Omental fat pad (tissue), 4 donors: Measurements from ENCODE around the gene SDK1. TPM values are rescaled to one million over a fixed set of nuclear protein-coding genes. Genes with fewer than 3 reads are reported as not detected.

Source experiments
- ATAC-seq: fragments of 150-250 bp; one replicate; pipeline ENCODE4 v1.9.1; 2016; ENCODE audit warnings: mild to moderate bottlenecking, moderate library complexity; ENCODE audit not compliant: low FRiP score
- DNase-seq: peaks from one replicate; pipeline ENCODE4 v3.0.0-alpha.2; 2019; ENCODE audit warnings: low spot score
- total RNA-seq, 4 donors: library from RNA; depleted of rRNA; stranded (reverse); fragments of >200 nt; gene quantifications; one replicate each; pipeline ENCODE4 v1.1.0, GENCODE V29; 2016
- TF ChIP-seq, protein P1 (sequence below), 3 donors: fragments of 450-650 bp; IDR thresholded peaks; one replicate each; pipeline ENCODE4 v1.5.1; 2016 to 2017; ENCODE audit warnings: antibody characterized with exemption in 3 of 3, mild to moderate bottlenecking in 3 of 3, moderate library complexity in 2 of 3

SDK1 gene
- total RNA-seq, 4 donors from 2014 or later: 2.5 to 14.7 (median 5.4) TPM

DNA sequence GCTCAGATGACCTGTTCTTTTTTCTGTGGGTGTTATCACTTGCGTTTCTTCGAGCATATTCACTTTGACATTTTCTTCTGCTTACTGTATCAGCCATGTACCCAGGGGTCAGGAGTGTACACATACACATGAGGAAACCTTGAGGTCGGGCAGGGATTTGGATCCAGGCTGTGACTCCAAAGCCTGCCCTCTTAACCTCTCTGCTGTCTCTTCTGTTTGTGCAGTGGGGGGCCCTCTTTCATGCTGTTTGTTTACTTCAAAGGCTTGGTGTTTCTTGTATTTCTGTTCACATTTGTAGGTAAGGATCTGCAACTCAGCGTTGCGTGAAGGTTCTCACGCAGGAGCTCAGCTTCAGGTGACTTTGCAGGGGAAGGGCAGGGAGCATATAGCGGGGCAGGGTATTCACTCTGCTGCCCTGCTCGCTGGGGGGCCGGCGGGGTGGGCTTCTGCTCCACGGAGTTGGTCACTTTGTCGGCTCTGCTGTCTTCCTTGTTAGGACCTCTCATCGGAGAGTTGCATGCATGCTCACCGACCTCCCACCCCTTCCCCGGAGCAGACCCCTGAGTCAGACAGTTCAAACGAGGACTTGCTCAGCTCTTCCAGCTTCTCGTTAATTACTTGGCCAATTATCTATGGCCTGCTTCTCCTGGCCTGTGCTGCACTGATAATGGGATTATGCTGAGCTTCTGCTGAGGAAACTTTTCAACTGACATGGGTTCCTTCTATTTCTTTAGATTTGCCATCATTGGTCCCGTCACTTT is 77.5 kb downstream of the SDK1 start:
- ATAC-seq (no peak), DNase-seq (no peak)
- TF ChIP-seq, protein P1, sequence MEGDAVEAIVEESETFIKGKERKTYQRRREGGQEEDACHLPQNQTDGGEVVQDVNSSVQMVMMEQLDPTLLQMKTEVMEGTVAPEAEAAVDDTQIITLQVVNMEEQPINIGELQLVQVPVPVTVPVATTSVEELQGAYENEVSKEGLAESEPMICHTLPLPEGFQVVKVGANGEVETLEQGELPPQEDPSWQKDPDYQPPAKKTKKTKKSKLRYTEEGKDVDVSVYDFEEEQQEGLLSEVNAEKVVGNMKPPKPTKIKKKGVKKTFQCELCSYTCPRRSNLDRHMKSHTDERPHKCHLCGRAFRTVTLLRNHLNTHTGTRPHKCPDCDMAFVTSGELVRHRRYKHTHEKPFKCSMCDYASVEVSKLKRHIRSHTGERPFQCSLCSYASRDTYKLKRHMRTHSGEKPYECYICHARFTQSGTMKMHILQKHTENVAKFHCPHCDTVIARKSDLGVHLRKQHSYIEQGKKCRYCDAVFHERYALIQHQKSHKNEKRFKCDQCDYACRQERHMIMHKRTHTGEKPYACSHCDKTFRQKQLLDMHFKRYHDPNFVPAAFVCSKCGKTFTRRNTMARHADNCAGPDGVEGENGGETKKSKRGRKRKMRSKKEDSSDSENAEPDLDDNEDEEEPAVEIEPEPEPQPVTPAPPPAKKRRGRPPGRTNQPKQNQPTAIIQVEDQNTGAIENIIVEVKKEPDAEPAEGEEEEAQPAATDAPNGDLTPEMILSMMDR (IDR thresholded peaks at IDR 0.05): no peak

DNA sequence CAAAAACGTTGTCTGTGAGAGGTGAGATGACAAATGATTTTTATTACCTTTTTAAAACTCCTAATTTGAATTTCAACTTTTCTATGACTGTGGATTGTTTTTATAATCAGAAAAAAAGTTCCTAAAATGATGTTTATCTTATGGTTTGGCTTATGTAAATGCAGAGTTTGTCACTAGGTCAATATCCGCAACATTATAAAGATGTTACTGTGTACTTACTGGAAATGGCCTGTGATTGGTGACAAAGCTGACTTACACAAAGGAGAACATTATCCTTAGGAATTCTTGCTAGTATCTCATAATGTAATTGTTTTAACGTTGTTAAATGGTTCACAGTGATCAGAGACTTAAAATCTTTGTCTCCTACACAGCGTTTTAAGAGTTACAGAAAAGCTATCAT is 79.0 kb downstream of the SDK1 start:
- no peak for DNase-seq
- TF ChIP-seq, protein P1 (IDR thresholded peaks at IDR 0.05): no peak
- ATAC-seq: no peak

DNA sequence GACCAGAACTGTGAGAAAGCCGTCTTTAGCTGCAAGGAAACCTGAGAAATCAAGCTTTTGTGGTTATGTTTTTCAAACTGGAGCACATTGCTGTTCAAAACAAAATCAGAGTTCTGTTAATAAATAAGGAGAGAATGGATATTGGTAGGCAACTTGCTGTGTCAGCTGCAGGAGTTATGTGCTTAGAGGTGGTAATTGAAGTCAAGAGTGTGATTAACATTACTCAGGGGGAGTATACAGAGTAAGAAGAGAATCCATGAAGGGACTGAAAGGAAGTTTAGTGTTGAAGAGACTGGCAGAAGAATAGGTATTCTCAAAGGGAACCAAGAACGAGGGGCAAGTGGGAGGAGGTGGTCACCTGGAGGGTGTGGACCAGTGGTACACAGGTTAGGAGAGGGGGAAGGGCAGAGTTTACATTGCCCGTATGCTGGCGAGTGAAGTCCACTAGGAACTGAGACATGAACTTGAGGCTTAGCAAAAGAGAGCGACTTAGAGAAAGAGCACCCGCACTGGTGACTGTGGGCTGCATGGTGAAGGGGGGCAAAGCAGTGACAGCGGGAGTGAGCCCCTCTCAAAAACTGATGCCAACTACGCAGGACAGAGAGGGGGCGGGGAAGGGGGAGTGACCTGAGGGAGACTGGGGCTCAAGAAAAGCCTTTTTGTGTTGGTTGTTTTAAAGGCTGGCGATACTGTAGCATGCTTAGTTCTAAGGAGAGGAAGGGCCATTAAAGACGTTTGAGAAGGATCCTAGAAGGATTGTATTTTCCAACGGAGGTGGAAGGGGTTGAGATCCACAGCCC is 80.0 kb downstream of the SDK1 start:
- ATAC-seq (no peak), DNase-seq (no peak)
- TF ChIP-seq, protein P1 (IDR thresholded peaks at IDR 0.05): no peak

DNA sequence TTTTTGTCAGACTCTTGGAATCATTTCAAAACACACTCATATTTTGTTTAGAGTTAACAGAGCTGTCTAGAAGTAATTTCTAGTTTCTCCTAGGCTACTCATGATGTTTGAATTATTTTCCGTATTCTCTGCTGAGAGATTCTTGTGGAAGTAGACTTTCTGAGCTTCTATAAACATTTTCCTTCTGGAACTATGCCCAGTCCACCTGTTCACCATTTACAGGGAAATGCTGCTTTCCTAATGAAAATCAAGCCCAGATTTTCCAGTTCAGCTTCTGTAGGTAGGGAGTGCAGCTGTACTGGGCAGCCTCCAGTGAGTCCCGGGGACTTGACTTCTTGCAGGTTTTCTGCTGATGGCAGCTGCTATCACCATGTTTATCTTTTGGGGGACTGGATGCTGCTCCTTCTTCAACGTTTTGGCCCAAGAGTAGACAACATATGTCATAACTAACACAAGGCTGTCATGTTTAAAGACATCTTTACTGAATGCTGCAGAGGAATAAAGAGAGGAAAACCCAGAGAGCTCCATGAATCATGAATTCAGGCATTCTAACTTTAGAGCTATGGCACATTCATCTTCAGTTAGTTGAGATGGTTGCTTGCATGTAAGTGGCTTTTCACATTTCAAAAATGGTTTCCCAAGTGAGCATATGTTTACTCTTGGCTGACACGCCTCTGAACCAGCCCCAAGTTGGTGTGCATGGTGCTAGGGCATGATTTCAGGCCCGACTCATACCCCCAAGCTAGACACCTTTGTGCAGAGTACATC is 85.6 kb downstream of the SDK1 start:
- DNase-seq (no peak), ATAC-seq (no peak)
- TF ChIP-seq, protein P1 (IDR thresholded peaks at IDR 0.05): no peak

DNA sequence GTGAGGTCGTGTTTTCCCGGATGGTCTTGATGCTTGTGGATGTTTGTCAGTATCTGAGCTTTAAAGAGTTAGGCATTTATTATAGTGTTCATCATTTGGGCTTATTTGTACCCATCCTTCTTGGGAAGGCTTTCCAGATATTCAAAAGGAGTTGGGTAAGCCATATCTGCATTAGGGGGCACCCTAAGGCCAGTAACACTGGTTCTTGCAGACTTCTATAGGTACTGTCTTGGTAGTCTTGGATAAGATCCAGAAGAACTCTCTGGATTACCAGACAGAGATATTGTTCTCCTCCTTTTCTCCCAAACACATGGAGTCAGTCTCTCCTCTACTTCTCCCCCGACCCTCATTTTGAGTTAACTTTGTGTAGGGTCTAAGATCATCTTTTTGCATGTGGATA is 92.8 kb downstream of the SDK1 start:
- TF ChIP-seq, protein P1 (IDR thresholded peaks at IDR 0.05): no peak
- no peak for DNase-seq
- ATAC-seq: no peak

DNA sequence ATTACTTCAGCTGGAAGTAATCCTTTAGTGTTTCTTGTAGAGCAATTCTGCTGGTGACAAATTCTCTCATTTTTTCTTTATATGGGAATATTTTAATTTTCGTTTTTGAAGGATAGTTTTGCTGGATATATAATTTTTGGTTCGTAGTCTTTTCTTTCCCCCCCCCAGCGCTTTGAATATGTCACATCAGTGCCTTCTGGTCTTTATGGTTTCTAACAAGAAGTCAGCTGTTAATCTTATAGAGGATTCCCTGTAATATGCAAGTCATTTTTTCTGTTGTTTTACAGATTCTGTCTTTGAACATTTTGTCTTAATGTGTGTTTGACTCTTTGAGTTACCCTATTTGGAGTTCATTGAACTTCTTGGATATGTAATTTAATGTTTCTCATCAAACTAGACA is 96.3 kb downstream of the SDK1 start:
- DNase-seq (no peak), ATAC-seq (no peak)
- TF ChIP-seq, protein P1 (IDR thresholded peaks at IDR 0.05): no peak
